Fibroblast of lung (primary cell): ENCODE measurements around the gene C1orf53. TPM values are rescaled to one million over a fixed set of nuclear protein-coding genes. Genes with fewer than 3 reads are reported as not detected.

Source experiments
- DNase-seq, 2 donors: peaks; one replicate each; pipeline versions ENCODE4 v3.0.0 to v3.0.0-alpha.2; 2010; ENCODE audit warnings: low read depth in 2 of 2
- H2AFZ ChIP-seq: 2 replicates; pipeline ENCODE4 v1.5.1; 2012; ENCODE audit warnings: low read length, control low read depth, inconsistent platforms
- H3K27ac ChIP-seq: 2 replicates; pipeline ENCODE4 v1.5.1; 2011; ENCODE audit warnings: low read length, control low read depth; ENCODE audit not compliant: insufficient read depth
- H3K27me3 ChIP-seq: 2 replicates; pipeline ENCODE4 v1.5.1; 2011; ENCODE audit warnings: mild to moderate bottlenecking, low read length; ENCODE audit not compliant: control insufficient read depth, insufficient read depth
- H3K36me3 ChIP-seq: 2 replicates; pipeline ENCODE4 v1.5.1; 2011; ENCODE audit warnings: low read length; ENCODE audit not compliant: control insufficient read depth, insufficient read depth
- H3K4me1 ChIP-seq: 2 replicates; pipeline ENCODE4 v1.5.1; 2011; ENCODE audit warnings: low read length; ENCODE audit not compliant: control insufficient read depth, insufficient read depth; ENCODE audit errors: extremely low read depth
- H3K4me2 ChIP-seq: 2 replicates; pipeline ENCODE4 v1.5.1; 2011; ENCODE audit warnings: low read length, control low read depth; ENCODE audit not compliant: insufficient read depth; ENCODE audit errors: extremely low read depth
- H3K4me3 ChIP-seq, 4 experiments: fragments of 200-600 bp in 1 of 4; sonication (generic) in 1 of 4; replicated peaks in 1 of 4; 2 replicates each; pipeline ENCODE4 v1.5.1; 2011 to 2016; ENCODE audit warnings: low read length in 4 of 4, low read depth in 3 of 4, mild to moderate bottlenecking in 3 of 4, control low read depth in 2 of 4, inconsistent platforms in 1 of 4, mixed read lengths in 1 of 4; ENCODE audit not compliant: insufficient read depth in 1 of 4; ENCODE audit errors: control extremely low read depth in 1 of 4
- H3K79me2 ChIP-seq: 2 replicates; pipeline ENCODE4 v1.5.1; 2012; ENCODE audit warnings: mild to moderate bottlenecking, low read length, inconsistent platforms; ENCODE audit not compliant: control insufficient read depth, insufficient read depth
- H3K9ac ChIP-seq: 2 replicates; pipeline ENCODE4 v1.5.1; 2011; ENCODE audit warnings: mild to moderate bottlenecking, low read length, control low read depth; ENCODE audit not compliant: insufficient read depth
- H3K9me3 ChIP-seq: 2 replicates; pipeline ENCODE4 v1.5.1; 2012; ENCODE audit warnings: low read depth, low read length; ENCODE audit not compliant: control insufficient read depth, insufficient read depth
- H4K20me1 ChIP-seq: 2 replicates; pipeline ENCODE4 v1.5.1; 2011; ENCODE audit warnings: low read length; ENCODE audit not compliant: control insufficient read depth, insufficient read depth; ENCODE audit errors: extremely low read depth
- CTCF ChIP-seq, 2 donors: IDR thresholded peaks in 1 of 2; conservative IDR thresholded peaks in 1 of 2; 1 replicate in 1 of 2; 2 replicates in 1 of 2; pipeline ENCODE4 v1.5.1; 2011 to 2012; ENCODE audit warnings: low read length in 2 of 2, control low read depth in 1 of 2, inconsistent platforms in 1 of 2, low read depth in 1 of 2, mild to moderate bottlenecking in 1 of 2
- EZH2 ChIP-seq: IDR thresholded peaks from 2 replicates; pipeline ENCODE4 v1.5.1; 2012; ENCODE audit warnings: low read length, control low read depth, mild to moderate bottlenecking; ENCODE audit errors: missing control alignments
- polyA plus RNA-seq, 2 donors: library from polyadenylated mRNA; depleted of rRNA in 1 of 2; stranded (reverse) in 1 of 2; unstranded in 1 of 2; fragments of >200 nt; gene quantifications; 2 replicates each; pipeline ENCODE4 v1.2.1, GENCODE V29; 2011 to 2012; ENCODE audit warnings: missing spikeins in 1 of 2
- total RNA-seq: library from RNA; depleted of rRNA; stranded (reverse); fragments of >200 nt; gene quantifications from 2 replicates; pipeline ENCODE4 v1.2.1, GENCODE V29; 2014

The C1orf53 gene
- total and polyA plus RNA-seq, 2 donors (not counting 1 experiment from before 2014, with no cell fraction given): 3.0 to 3.3 TPM

DNA sequence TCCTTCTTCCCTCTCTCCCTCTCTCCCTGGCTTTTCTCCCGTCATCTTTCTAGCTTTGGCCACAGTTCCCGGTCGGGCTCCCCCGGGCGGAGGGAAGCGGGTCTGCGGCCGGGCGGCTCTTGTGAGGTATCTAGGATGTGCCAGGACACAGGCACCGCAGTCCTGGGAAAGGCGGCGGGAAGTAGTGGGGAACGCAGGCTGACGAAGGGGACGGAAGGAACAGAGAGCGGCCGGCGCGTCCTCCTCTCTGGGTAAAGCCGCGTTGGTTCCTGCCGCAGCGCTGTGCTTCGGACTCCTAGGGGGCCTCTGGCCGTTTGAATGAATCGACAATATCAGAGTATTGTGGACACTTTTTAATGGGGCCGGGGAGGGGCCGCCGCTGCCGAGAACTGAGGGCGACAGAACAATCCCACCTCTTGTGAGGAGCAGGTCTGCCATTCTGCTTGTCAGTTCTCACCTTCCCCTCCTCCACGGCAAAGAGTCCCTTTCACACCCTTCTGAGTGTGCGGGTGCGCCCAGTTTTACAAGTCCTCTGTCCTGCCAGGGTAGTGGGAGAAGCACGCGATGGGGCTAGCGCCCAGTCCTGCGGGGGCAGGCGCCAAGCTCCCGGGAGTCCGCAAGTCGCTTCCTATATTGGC is 13.6 kb downstream of the C1orf53 start:
- H3K36me3 ChIP-seq: no peaks in the 10 kb centered on the region
- H4K20me1 ChIP-seq: no peaks in the 10 kb centered on the region
- H3K9me3 ChIP-seq: no peaks in the 10 kb centered on the region
- peaks cover 2% of the 10 kb centered on the region for H3K4me1 ChIP-seq
- peak; percentile 54 to 56 for TF ChIP-seq CTCF (conservative IDR thresholded peaks at IDR 0.05 in 1 of 2, IDR thresholded peaks at IDR 0.05 in 1 of 2; ENCODE audit: low read depth in 1 of 2, low read length in 2 of 2)
- TF ChIP-seq EZH2: peak; percentile 74
- H2AFZ ChIP-seq: no peak overlapping the region
- peak overlapping the region; percentile 56 for H3K4me2 ChIP-seq
- no peak overlapping the region for H3K27ac ChIP-seq
- no peak overlapping the region for H3K9ac ChIP-seq
- peak overlapping the region in 3 of 4 experiments; percentile 16 to 38 (median 17) for H3K4me3 ChIP-seq
- H3K79me2 ChIP-seq: no peaks in the 10 kb centered on the region
- peak; percentile 51 to 56 for DNase-seq
- peaks cover 98% of the 10 kb centered on the region for H3K27me3 ChIP-seq

GRCh38 chr1:197916500-197916983 is 14.1 kb downstream of the C1orf53 start:
- Histone ChIP-seq H3K9ac (no peak overlapping the region), H3K36me3 (no peaks in the 10 kb centered on the region), H3K27ac (no peak overlapping the region), H3K9me3 (no peaks in the 10 kb centered on the region), H4K20me1 (no peaks in the 10 kb centered on the region), H3K4me3 (peak overlapping the region in 1 of 4 experiments; percentile 25), H3K27me3 (peaks cover 98% of the 10 kb centered on the region), H3K79me2 (no peaks in the 10 kb centered on the region), H3K4me2 (peak overlapping the region; percentile 56), H3K4me1 (peaks cover 2% of the 10 kb centered on the region), H2AFZ (no peak overlapping the region)
- TF ChIP-seq CTCF (conservative IDR thresholded peaks at IDR 0.05 in 1 of 2, IDR thresholded peaks at IDR 0.05 in 1 of 2; ENCODE audit: low read depth in 1 of 2, low read length in 2 of 2): no peak
- TF ChIP-seq EZH2: no peak
- DNase-seq: no peak

DNA sequence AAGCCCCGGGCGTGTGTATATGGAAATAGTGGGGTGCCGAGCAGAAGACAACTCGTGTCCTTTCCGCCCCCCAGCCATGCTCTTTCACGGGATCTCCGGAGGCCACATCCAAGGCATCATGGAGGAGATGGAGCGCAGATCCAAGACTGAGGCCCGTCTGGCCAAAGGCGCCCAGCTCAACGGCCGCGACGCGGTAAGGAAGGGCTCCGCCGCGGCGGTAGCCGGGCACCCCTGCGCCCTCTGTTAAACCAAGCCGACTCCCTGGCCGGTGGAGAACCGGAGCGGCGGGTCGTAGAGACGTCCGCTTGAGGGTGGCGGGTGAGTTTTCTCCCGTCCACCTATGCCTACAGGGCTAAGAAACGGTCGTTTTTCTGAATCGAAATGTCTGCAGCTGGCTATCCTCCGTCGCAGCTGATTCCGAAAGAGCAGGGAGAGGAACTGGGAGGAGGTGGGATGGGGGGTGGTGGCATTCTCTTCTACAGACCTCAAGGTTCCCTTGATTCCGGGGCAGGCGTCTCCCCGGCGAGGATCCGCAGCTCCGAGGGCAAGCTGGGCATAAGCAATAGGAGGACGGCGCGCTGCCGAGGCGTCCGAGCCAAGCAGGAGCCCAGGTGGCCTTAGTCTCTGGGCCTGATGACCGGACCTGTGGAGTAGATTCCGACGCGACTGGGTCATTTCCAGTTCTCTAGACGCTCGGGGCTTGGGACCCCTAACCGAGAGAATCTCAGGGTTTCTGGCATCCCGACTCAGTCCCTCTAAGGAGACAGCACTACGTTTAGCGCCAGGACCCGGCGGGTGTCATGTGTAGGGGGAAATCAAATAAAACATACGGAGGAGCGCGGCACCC is 15.6 kb downstream of the C1orf53 start:
- no peaks in the 10 kb centered on the region for H4K20me1 ChIP-seq
- no peaks in the 10 kb centered on the region for H3K36me3 ChIP-seq
- no peaks in the 10 kb centered on the region for H3K79me2 ChIP-seq
- DNase-seq: no peak
- H3K27me3 ChIP-seq: peaks cover 94% of the 10 kb centered on the region
- no peak overlapping the region for H3K9ac ChIP-seq
- peaks cover 2% of the 10 kb centered on the region for H3K4me1 ChIP-seq
- peak overlapping the region in 1 of 4 experiments; percentile 27 for H3K4me3 ChIP-seq
- H3K9me3 ChIP-seq: no peaks in the 10 kb centered on the region
- H3K4me2 ChIP-seq: peak overlapping the region; percentile 68
- H2AFZ ChIP-seq: no peak overlapping the region
- TF ChIP-seq EZH2: peak; percentile 90
- no peak for TF ChIP-seq CTCF (conservative IDR thresholded peaks at IDR 0.05 in 1 of 2, IDR thresholded peaks at IDR 0.05 in 1 of 2; ENCODE audit: low read depth in 1 of 2, low read length in 2 of 2)
- no peak overlapping the region for H3K27ac ChIP-seq
